ENCODE measurements around the gene KHDC4.

The KHDC4 gene

DNA sequence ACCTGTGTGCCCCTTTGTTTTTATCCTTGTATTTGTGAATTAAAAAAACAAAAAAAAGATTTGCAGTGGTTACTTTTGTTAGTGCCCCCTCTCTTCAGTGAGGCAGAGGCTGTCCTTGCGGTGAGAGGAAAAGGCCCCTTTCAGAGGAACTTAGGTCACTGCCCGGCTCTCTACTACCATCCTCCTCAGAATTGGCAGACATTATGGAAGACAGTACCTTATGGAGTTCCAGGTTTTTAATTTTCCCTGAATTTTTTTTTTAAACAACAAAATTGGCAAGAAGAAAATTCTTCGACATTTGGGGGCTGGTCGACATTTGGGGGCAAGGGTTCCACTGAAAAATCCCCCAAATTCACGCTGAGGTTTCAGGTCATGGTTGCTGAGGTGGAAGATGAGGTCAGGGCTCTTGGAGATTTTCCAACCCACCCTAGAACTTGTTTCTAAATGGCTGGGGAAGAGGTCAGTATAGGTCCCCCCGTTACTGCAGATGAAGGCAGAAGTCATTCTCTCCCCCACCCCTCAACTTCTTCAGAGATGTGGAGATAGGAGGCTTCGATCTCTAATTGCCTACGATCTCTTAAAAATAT lies 12.5 kb upstream of the KHDC4 start:
- TF ChIP-seq, protein P1, sequence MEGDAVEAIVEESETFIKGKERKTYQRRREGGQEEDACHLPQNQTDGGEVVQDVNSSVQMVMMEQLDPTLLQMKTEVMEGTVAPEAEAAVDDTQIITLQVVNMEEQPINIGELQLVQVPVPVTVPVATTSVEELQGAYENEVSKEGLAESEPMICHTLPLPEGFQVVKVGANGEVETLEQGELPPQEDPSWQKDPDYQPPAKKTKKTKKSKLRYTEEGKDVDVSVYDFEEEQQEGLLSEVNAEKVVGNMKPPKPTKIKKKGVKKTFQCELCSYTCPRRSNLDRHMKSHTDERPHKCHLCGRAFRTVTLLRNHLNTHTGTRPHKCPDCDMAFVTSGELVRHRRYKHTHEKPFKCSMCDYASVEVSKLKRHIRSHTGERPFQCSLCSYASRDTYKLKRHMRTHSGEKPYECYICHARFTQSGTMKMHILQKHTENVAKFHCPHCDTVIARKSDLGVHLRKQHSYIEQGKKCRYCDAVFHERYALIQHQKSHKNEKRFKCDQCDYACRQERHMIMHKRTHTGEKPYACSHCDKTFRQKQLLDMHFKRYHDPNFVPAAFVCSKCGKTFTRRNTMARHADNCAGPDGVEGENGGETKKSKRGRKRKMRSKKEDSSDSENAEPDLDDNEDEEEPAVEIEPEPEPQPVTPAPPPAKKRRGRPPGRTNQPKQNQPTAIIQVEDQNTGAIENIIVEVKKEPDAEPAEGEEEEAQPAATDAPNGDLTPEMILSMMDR (IDR thresholded peaks at IDR 0.05; ENCODE audit: low read depth, low read length), result no peak
- H3K4me3 ChIP-seq (ENCODE audit: low read depth, low read length), result no peak overlapping the region
- no peaks in the 10 kb centered on the region for H3K27me3 ChIP-seq (ENCODE audit: insufficient read depth, low read depth, severe bottlenecking)
- H3K36me3 ChIP-seq, result peaks cover 61% of the 10 kb centered on the region
- no peaks in the 10 kb centered on the region for H3K9me3 ChIP-seq (ENCODE audit: severe bottlenecking)
- H3K27ac ChIP-seq, result no peak overlapping the region
- DNase-seq, result no peak

DNA sequence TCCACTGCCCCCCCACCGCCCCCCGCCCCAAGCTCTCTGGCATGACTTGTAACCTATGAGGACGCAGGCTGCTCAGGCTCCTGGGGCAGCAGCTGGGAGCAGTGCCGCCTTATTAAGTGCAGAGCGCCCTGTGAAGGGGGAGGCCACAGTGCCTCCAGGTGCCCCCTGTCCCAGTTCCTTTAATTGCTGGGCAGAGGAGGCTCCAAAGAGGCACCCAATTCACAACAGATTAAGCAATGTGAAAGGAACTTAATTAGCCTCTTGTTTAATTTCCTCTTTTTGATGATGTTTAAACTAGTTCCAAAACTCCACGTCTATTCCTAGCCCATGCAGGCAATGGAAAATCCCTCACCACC lies 10.2 kb upstream of the KHDC4 start:
- TF ChIP-seq, protein P1 (IDR thresholded peaks at IDR 0.05; ENCODE audit: low read depth, low read length), result no peak
- H3K27ac ChIP-seq, result no peak overlapping the region
- DNase-seq, result no peak
- H3K9me3 ChIP-seq (ENCODE audit: severe bottlenecking), result no peaks in the 10 kb centered on the region
- no peaks in the 10 kb centered on the region for H3K27me3 ChIP-seq (ENCODE audit: insufficient read depth, low read depth, severe bottlenecking)
- no peak overlapping the region for H3K4me3 ChIP-seq (ENCODE audit: low read depth, low read length)
- peaks cover 38% of the 10 kb centered on the region for H3K36me3 ChIP-seq

DNA sequence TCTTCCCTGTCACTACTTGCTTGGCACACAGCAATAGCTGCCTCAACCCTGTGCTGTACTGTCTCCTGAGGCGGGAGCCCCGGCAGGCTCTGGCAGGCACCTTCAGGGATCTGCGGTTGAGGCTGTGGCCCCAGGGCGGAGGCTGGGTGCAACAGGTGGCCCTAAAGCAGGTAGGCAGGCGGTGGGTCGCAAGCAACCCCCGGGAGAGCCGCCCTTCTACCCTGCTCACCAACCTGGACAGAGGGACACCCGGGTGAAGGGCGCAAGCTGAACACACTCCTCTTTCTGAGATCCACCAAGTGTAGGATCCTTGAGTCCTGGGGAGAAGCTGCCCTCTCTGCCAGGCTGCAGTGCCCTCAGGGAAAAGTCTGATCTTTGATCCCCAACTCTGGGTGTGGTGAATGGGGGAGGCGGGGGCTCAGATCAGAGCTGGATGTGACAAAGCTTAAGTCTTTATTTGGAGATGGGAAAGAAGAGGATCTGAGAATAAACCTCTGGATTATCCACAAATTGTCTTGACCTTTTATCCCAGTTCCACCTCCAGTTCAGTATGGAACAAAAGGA lies 8.4 kb upstream of the KHDC4 start:
- H3K27me3 ChIP-seq (ENCODE audit: insufficient read depth, low read depth, severe bottlenecking), result no peaks in the 10 kb centered on the region
- no peak overlapping the region for H3K27ac ChIP-seq
- DNase-seq, result peak; percentile 51
- peaks cover 21% of the 10 kb centered on the region for H3K36me3 ChIP-seq
- H3K9me3 ChIP-seq (ENCODE audit: severe bottlenecking), result no peaks in the 10 kb centered on the region
- no peak overlapping the region for H3K4me3 ChIP-seq (ENCODE audit: low read depth, low read length)
- TF ChIP-seq, protein P1 (IDR thresholded peaks at IDR 0.05; ENCODE audit: low read depth, low read length), result no peak

DNA sequence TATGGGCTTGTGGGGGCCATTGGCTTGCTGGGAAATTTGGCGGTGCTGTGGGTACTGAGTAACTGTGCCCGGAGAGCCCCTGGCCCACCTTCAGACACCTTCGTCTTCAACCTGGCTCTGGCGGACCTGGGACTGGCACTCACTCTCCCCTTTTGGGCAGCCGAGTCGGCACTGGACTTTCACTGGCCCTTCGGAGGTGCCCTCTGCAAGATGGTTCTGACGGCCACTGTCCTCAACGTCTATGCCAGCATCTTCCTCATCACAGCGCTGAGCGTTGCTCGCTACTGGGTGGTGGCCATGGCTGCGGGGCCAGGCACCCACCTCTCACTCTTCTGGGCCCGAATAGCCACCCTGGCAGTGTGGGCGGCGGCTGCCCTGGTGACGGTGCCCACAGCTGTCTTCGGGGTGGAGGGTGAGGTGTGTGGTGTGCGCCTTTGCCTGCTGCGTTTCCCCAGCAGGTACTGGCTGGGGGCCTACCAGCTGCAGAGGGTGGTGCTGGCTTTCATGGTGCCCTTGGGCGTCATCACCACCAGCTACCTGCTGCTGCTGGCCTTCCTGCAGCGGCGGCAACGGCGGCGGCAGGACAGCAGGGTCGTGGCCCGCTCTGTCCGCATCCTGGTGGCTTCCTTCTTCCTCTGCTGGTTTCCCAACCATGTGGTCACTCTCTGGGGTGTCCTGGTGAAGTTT lies 7.8 kb upstream of the KHDC4 start:
- DNase-seq, result no peak
- Histone ChIP-seq H3K9me3 (ENCODE audit: severe bottlenecking) (no peaks in the 10 kb centered on the region), H3K27me3 (ENCODE audit: insufficient read depth, low read depth, severe bottlenecking) (no peaks in the 10 kb centered on the region), H3K36me3 (peaks cover 15% of the 10 kb centered on the region), H3K27ac (no peak overlapping the region), H3K4me3 (ENCODE audit: low read depth, low read length) (no peak overlapping the region)
- TF ChIP-seq, protein P1 (IDR thresholded peaks at IDR 0.05; ENCODE audit: low read depth, low read length), result no peak

DNA sequence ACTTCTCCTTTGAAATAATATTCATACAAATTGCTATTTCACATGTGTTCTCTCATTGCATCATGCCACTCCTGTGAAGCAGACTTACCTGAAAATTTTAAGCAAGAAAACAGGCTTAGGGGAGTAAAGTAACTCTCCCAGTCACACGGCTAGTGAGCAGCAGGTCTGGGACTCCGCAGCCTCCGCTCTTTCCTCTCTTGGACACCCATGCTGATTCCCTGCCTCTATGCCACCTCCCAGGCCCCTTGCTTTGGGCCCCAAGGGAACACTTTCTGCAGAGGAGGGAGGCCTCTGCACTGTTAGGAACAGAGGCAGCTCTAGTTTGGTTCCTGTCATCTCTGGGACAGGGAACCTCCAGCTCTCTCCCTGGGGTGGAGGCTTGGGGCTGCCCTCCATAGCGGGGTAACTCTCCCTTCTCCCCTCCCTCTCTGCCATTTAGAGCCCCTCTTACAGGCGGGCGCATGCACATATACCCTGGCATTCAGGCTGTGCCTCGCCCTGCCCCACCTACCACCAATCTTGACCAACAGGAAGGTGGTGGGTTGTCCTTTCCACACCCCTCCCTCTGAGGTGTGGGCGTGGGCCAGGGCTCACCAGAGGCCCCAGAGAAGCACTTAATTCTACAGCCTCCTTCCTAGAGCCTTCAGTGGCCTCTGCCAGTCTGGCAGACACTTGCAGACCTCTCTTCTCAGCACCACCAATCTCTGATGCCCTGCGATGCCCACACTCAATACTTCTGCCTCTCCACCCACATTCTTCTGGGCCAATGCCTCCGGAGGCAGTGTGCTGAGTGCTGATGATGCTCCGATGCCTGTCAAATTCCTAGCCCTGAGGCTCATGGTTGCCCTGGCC lies 7.0 kb upstream of the KHDC4 start, which contains the start of gene RXFP4:
RXFP4 (plus strand) TSS at position 646 of the 852 bp plus-strand sequence; CDS start at position 718, 72 bp downstream.
- TF ChIP-seq, protein P1 (IDR thresholded peaks at IDR 0.05; ENCODE audit: low read depth, low read length), result no peak
- DNase-seq, result peak; percentile 52
- Histone ChIP-seq H3K9me3 (ENCODE audit: severe bottlenecking) (no peaks in the 10 kb centered on the region), H3K4me3 (ENCODE audit: low read depth, low read length) (no peak within 1 kb of the TSS), H3K27me3 (ENCODE audit: insufficient read depth, low read depth, severe bottlenecking) (no peaks in the 10 kb centered on the region), H3K27ac (peak within 1 kb of the TSS; percentile 50), H3K36me3 (peaks cover 7% of the 10 kb centered on the region)

All from WERI-Rb-1 (cell line).